Stimulated activated CD8-positive, alpha-beta memory T cell treated with anti-CD3 and anti-CD28 coated beads, Interleukin-15, amount 100 ng/mL, for 4 hours (primary cell): ENCODE measurements around the gene OR51B5.
"Not testable (repeated sequence)": the region's sequence is repeated elsewhere in the genome, so short reads cannot be mapped to it uniquely, and the experiment has no call there.

Experiments used
- DNase-seq, 2 donors: peaks; one replicate each; pipeline ENCODE4 v3.0.0-alpha.2; 2020; ENCODE audit warnings: low read depth in 2 of 2

Gene OR51B5, protein sequence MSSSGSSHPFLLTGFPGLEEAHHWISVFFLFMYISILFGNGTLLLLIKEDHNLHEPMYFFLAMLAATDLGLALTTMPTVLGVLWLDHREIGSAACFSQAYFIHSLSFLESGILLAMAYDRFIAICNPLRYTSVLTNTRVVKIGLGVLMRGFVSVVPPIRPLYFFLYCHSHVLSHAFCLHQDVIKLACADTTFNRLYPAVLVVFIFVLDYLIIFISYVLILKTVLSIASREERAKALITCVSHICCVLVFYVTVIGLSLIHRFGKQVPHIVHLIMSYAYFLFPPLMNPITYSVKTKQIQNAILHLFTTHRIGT

DNA sequence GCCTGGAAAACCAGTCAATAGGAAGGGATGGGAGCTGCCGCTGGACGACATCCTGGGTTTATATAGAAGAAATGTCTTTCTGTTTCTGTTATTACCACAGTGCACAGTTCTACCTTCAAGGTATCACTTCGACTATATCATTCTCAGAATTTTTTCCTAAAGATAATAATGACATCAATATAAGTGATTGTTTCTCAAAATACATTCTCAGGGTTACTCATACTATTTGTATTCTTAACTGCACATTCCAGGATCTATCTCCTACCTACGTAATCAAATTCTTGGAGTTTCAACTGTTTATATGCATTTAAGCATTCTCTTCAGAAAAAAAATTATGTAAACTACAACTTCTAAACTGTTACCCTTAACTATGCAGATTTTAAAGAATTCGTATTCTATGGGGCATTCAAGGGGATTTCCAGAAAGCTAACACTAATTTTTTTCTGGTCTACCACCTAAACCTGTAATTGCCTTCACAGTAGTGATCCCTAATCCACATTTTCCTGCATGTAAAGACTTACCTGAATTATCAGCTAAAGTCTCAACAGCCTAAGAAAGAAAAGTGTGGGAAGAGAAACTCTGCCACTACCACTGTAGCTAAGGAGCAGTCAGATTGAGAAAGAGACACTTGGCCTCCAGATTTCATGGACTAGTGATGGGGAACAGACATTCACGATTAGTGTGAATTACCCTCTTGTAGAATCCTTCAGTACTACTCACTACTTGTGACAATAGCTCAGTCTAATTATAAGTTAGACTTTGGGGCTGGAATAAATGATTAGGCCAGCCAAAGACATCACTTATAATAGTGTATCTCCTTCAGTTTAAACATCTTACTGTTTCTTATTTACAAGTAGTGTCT lies at the start of gene OR51B5:
OR51B5 (minus strand) TSS at position 51 of the 862 bp plus-strand sequence; CDS start at position 51, 0 bp downstream.
- no peak for DNase-seq

DNA sequence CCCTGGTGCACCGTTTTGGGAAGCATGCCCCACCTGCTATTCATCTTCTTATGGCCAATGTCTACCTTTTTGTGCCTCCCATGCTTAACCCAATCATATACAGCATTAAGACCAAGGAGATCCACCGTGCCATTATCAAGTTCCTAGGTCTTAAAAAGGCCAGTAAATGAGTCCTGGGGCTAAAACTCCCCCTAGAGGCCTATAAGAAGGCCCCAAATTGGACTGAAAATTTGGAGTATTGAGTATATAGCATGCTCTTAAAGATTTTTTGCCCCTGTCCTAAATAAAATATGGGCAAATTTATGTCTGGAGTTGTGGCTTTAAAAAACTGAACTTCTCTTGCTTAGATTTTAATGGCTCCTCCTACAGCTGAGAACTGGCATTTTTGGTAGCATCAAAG lies 46.9 kb upstream of the OR51B5 start:
- no peak for DNase-seq

- DNase-seq: no peak
Observed at GRCh38 chr11:5384335-5384734, 41.0 kb upstream of the OR51B5 start.

DNA sequence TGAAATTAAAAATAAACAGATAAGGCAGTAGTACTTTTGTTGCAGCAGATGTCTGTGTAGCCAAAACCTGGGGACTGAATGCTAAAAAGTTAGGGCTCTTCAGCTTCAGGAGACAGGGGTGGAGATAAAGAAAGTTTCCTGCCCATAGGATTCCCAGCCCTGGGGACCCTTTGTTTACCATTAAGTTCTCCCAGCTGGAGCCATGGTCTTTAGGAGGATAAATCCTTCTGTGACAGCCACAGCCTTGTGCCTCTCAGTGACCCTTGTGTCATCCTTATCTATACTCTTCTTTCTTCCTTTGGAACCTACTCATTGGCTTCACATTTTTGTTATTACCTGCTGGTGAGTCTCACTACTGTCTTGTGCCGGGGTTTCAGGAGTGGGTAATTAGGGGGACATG lies 40.3 kb upstream of the OR51B5 start, which contains the start of gene OR51M1:
OR51M1 (plus strand) TSS at position 237 of the 400 bp plus-strand sequence. CDS start 5,587 bp downstream, outside the sequence.
- no peak for DNase-seq

DNA sequence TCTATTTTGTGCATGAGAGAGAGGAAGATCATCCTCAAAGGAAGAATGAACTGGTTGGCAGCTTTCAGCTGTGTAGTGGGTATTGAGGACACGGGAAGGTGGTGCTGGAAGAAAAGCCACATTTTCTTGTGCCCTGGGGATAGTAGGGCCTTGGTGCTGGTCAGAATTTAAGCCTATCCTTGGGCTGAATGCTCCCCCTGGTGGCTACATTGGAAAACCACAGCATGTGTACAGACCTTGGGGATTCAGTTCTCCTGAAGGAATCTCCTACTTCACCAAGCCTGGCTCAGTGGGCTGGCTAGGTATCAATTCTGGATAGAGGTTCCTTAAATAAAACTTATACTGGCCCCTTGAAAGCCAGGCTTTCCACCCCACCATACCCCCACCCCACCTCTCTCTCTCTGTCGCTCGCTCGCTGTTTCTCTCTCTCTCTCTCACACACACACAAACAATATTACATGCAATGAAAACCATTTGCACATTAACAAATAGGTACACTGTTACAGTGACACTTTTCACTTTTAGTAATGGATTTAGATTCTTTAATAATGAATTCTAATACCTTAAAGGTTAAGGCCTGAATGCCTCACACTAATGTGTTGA lies 37.5 kb upstream of the OR51B5 start:
- DNase-seq: no peak

DNA sequence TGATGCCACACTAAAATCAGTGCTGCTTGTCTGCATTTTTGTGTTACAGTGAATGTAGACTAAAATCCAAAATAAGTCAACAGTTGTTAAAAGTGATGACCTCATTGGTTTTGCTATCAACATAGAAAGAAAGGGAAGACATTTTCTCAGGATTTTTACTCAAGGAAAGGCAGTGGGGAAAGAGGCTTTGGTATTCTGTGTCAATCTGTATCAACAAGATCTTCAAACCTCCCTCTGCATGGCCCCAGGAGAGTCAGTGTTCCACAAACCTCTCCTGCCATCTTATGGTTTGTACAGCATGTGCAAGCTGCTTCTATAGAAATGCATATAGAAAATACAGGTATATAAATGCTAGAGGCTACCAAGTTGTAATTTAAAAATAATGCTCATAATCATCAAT lies 26.5 kb upstream of the OR51B5 start:
- DNase-seq: no peak

- DNase-seq: no peak
Observed at GRCh38 chr11:5368502-5369043, 25.2 kb upstream of the OR51B5 start.

DNA sequence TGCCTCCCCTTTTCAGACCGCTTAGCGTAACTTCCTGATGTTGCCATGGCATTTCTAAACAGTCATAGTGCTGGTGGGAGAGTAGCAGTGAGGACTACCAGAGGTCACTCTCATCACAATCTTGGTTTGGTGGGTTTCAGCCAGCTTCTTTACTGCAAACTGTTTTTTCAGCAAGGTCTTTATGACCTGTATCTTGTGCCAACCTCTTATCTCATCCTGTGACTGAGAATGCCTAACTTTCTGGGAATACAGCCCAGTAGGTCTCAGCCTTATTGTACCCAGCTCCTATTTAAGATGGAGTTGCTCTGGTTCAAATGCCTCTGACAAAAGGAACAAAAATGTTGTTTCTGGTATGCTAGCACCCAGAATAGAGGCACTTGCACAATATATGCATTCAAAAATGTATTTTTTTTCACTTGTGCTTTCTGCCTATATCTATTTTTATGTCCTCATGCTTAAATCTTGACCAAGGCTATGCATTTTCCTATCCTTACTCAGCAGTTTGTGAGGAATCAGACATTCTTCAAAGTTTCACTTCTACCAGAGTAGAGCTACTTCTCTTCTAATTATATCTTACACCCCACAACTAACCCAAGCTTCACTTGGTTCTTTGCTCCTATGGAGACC lies 24.2 kb upstream of the OR51B5 start:
- no peak for DNase-seq

DNA sequence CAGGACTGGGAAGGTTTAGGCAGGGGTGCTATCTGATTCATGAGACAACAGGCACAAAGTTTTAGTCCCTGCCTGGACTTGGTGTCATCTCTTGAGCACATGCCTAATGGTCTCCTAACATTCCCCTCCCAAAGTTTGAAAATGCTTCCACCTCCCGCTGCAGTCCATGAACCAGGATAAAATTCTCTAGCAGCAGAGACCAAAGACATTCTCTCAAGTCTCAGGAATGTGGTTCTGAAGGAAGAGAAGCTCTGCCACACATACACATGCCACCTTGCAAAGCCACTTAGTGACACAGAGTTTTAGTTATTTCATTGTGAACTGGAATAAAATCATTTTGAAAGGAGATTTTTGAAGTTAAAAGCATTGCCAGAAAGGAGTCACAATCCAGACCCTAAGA lies 23.5 kb upstream of the OR51B5 start:
- DNase-seq: no peak

- DNase-seq: not testable (repeated sequence)
Observed at GRCh38 chr11:5366365-5366764, 23.0 kb upstream of the OR51B5 start.

DNA sequence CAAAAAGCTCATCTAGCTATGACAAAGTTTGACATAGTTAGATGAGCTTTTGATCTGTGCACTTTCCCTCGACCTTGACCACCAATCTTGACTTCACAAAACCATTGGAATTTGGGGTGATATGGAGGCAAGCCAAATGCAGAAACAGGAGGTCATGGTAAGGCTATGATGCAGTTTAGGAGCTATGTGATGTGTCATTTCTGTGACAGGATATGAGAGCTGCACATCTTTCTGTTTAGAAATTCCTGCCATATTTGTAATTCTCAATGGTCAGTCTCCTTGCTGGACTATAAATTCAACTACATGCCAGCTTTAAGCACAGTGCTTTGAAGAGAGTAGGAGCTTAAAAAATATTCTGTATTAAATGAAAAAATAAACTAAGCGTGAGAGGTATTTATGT lies 20.9 kb upstream of the OR51B5 start:
- DNase-seq: no peak

DNA sequence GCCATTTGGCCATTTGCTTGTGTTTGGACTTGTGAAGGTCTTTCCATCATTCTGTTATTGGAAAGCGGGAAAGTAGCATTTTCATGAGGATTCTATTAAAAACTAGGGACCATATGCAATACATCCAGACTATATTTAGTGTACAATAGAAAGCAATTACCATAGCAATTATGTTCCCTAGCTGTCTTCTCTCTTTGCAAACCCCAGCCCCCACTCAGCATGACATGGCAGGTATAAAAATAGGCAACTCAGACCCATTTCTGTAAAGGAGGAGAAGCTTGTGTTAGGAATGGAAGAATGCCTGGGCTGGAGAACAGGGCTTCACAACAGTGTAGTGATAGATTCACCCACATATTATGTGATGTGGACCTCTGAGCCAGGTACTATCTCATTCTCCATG lies 20.4 kb upstream of the OR51B5 start:
- no peak for DNase-seq

- no peak for DNase-seq
Observed at GRCh38 chr11:5362017-5362625, 18.8 kb upstream of the OR51B5 start.

DNA sequence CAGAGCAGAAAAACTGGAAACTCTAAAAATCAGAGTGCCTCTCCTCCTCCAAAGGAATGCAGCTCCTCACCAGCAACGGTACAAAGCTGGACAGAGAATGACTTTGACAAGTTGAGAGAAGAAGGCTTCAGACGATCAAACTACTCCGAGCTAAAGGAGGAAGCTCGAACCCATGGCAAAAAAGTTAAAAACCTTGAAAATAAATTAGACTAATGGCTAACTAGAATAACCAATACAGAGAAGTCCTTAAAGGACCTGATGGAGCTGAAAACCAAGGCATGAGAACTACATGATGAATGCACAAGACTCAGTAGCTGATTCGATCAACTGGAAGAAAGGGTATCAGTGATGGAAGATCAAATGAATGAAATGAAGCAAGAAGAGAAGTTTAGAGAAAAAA lies 12.7 kb upstream of the OR51B5 start:
- not testable (repeated sequence) for DNase-seq

- DNase-seq: no peak
Observed at GRCh38 chr11:5351208-5351607, 7.9 kb upstream of the OR51B5 start, which contains the start of gene OR51B6. TSS of gene OR51B6 (plus strand) at chr11:5351508. CDS start at chr11:5351508, 0 bp downstream.

DNA sequence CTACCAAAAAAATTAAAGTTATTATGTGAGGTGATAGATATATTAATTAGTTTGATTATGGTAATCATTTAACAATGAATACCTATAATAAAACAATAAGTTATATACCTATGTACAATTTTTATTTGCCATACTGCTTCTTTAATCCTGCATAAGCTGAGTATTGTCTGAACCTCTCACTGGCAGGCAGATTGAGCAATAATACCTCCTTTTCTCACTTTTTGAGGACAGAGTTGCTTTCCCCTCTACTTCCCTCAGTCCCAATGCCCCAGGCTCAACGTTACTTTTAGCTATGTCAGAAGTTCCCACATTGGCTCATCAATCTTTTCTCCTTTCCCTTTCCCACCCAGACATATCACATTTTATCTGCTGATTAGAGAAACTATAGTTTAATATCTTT lies 6.2 kb upstream of the OR51B5 start:
- no peak for DNase-seq

GRCh38 chr11:5348551-5349194 lies 5.3 kb upstream of the OR51B5 start:
- no peak for DNase-seq

GRCh38 chr11:5345831-5346230 lies 2.5 kb upstream of the OR51B5 start:
- DNase-seq: no peak

DNA sequence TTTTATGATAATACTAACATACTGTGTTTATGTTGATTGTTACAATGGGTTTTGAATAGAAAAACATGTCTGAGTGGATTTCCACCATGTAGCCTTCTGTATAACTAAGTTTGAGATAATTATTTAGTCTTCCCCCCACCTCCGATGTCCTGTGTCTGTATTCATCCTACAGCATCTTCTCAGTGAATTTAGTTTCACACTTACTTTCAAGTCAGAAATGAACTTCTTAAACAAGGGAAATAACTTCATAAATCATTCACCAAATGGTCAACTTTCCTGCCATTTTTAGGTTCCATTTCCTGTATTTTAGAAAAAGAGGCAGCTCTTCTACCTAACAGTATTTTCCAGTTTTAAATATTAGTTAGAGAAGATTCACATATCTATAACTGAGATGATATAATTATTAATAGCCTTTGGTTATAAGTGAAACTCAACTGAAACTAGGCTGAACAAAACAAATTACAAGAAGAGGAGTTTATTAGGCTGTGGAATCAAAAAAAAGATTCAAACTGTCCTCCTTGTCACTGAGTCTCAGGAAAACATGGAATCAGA lies 3.5 kb downstream of the OR51B5 start:
- DNase-seq: no peak

- not testable (repeated sequence) for DNase-seq
Observed at GRCh38 chr11:5337253-5337652, 6.1 kb downstream of the OR51B5 start.
